GM19452 (cell line): ENCODE results near the gene THOP1.
A peak's percentile ranks its signal among the peaks of the same experiment; 100 is the strongest.
"Not testable (repeated sequence)": the region's sequence is repeated elsewhere in the genome, so short reads cannot be mapped to it uniquely, and the experiment has no call there.

ENCODE experiments used
- ATAC-seq: cut with Tn5 transposase; IDR thresholded peaks from one replicate; pipeline ENCODE4 v1.9.1; 2021; ENCODE audit not compliant: unreplicated experiment

Gene THOP1

DNA sequence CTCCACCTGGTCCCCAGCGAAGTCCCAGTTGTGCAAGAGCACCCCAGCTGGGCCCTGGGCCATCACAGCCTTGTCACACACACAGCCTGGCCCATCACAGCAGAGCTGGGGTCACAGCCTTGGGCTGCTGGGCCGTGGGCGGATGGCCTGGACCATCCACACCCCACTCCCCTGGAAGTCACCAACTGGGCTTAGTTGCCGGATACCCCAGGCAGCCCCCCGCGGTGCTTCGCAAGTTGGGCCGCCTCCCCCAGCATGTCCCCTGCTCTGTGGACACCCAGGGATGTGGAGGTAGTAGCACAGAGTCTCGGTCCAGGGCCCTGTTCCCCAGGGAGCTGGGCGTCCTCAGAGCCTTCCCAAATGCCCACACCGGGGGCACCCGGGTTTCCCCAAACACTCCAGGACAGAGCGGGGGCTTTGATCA lies 29.9 kb downstream of the THOP1 start:
- ATAC-seq: no peak

DNA sequence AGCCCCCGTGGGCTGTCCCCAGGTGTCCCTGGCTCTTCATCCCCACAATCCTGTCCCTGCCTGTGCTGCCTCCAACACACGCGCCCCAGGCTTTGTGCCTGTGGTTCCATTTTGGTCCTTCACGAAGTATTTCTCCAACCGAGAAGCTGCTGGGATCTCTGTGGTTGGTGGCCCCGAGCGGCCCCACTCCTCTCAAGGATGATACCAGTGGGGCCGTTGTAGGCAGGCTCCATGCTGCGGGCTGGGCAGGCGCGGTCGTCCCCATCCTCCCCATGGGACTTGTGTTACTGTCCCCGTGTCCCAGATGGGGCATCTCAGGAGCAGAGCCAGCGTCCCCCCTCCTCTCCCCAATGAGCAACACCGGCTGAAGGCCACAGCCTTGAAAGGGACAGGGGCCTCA lies 30.6 kb downstream of the THOP1 start:
- ATAC-seq: no peak

DNA sequence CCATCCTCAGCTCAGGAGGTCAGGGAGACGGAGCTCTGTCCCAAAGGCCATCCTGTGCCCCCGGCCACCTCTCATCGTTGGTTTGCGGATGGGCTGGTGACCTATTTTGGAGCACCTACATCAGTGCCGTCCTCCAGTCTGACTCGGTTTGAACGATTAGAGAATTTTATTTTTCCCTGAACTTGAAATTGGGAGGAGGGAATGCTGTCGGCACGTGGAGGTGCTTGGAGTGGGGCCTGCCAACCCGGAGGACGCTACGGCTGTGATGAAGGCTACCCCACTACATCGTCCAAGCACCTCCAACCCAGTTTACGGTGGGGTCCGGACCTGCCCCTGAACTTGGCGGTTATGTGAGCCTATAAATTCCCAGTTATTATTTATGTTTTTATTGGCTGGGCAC lies 31.3 kb downstream of the THOP1 start:
- no peak for ATAC-seq

- ATAC-seq: not testable (repeated sequence)
Observed at GRCh38 chr19:2817237-2817829, 32.0 kb downstream of the THOP1 start.

GRCh38 chr19:2819540-2820111 lies 34.3 kb downstream of the THOP1 start, which contains the start of gene ZNF554:
Gene ZNF554 (plus strand): TSS chr19:2819868. CDS start chr19:2820072, 204 bp downstream.
- peak; percentile 90 for ATAC-seq

DNA sequence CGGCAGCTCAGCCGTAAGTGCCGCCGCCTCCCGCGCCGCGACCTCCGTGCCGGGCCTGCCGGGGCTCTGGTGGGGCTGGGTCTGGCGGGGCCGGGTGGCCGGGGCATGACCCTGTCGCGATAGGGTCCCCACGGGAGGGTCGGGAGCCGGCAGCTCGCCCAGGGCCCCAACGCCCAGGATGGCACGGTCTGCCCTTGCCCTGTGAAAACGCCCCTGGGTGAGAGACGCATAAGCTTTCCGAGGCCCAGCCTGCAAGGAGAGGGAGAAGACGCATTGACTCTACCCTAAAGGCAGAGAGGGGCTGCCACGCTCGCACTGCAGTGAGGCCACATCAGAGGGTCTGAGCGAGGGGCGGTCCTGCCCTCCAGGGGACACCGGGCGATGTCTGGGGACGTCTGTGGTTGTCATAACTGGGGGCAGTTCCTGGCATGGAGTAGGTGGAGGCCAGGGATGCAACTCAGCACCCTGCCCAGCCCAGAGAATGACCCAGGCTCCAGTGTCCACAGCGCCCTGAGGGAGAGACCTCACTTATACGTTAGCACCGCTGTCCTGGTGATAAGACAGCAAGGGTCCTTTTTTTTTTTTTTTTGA lies 34.9 kb downstream of the THOP1 start:
- ATAC-seq: peak; percentile 36

DNA sequence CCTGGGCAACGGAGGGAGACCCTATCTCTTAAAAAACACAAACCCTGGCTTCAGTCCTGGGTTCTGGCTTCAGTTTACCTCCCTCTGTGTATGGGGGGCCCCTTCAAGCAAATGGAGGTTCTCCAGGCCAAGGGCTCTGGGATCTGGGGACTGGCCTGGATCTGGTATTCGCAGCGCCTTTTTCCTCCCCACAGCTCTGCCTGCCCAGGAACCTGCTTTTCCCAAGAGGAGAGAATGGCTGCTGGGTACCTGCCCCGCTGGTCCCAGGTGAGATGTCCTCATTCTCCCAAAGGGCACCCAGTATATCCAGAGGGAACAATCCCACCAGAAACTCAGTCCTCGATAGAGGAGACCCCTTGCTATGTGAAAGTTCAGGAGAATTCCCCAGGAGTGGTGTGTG lies 37.5 kb downstream of the THOP1 start:
- no peak for ATAC-seq

- no peak for ATAC-seq
Observed at GRCh38 chr19:2823646-2824045, 38.3 kb downstream of the THOP1 start.

DNA sequence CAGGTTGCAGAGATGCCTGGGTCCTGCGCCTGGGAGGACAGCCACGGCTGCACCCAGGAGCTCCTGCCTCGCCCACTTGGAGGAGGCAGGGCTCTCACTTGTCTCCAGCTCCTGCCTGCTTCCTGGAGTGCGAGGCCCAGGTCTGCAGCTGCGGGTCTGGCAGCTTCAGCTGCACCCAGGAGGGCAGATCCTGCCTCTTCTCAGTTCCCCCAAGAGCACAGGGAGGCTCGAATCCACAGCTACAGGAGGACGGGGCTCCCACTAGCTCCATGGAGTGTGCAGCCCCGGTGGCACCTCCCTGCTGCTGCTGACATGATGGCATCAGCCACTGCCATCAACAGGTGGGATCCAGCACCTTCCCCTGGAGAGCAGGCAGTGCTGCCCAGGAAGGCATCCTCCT lies 38.8 kb downstream of the THOP1 start:
- ATAC-seq: no peak

DNA sequence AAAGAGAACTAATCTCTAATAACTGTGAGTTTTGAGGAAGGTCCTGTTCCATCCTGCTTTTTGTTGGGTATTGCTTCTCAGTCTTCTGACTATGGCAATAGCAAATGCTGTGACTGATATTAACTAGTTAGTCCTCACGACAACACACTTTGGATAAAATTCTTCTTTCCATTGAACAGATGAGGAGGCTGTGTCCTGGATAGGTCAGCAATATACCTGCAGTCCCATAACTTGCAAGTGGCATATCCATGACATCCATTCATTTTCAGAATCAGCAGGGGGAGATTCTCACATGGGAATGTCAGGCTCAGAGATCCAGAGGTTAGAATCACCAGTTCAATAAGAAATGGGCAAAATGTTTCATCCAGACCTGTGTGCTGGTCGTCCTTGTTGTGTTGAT lies 41.7 kb downstream of the THOP1 start:
- no peak for ATAC-seq

- ATAC-seq: no peak
Observed at GRCh38 chr19:2827840-2828489, 42.7 kb downstream of the THOP1 start.

- ATAC-seq: no peak
Observed at GRCh38 chr19:2834294-2834871, 49.1 kb downstream of the THOP1 start.

- no peak for ATAC-seq
Observed at GRCh38 chr19:2837430-2837829, 52.1 kb downstream of the THOP1 start.

- peak; percentile 85 for ATAC-seq
Observed at GRCh38 chr19:2840794-2841791, 55.8 kb downstream of the THOP1 start, which contains the start of gene ZNF555. Gene ZNF555 (plus strand): TSS chr19:2841475. CDS start chr19:2841573, 98 bp downstream.

DNA sequence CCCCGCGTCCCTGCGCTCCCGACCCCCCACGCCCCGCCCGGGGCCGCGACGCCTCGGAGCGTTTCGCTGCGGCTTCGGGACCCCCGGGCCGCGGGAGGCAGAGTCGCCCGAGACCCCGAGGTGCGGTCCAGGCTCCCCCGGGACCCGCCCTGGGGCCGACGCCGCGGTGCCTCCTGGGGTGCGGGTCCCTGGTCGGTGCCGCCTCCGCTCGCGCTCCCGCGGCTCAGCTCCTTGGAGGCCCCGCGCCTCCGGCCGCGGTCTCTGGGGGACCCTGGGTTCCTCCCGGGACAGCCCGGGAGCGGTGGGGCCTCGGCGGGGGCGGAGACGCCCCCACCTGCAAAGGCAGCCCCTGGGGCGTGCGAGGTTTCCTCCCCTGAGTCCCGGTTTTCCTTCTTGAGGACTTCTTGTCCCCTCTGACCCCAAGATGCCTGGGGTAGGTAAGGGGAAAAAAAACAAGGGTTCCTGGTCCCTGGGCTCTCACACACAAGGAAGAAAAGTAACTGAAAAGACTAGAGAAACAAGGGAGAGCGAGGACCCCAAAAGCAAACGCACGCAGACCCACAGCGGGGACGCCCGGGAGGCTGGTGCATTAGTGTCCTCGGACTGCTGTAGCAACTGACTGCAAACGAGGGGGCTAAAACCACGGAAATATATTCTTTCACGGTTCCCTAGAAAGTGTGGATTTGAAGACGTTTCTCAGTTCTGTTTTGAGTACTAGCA lies 56.7 kb downstream of the THOP1 start:
- ATAC-seq: no peak

DNA sequence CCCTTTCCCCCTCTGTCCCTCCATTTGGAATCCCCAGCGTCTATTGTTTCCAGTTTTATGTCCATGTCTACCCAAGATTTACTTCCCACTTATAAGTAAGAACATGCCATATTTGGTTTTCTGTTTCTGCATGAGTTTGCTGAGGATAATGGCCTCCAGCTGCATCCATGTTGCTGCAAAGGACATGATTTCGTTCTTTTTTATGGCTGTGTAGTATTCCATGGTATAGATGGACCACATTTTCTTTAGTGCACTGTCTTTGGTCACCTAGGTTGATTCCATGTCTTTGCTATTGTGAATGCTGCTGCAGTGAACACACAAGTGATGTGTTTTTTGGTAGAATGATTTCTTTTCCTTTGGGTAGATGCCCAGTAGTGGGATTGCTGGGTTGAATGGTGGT lies 59.8 kb downstream of the THOP1 start:
- ATAC-seq: no peak

GRCh38 chr19:2846180-2846894 lies 61.0 kb downstream of the THOP1 start:
- no peak for ATAC-seq

- ATAC-seq: no peak
Observed at GRCh38 chr19:2847507-2847906, 62.2 kb downstream of the THOP1 start.

DNA sequence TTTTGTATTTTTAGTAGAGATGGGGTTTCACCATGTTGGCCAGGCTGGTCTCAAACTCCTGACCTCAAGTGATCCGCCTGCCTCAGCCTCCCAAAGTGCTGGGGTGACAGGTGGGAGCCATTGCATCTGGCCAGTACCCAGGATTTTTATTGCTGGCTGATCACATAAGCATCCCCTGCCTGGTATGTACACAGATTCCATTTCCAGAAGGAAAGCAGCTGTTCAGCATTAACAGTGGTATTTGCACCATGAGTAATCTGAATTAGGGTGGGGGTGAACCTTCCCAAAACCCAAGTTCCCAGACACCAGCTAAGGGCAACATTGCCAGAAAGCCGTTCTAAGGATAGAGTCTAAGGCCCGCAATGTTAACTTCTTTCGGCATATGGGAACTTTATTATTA lies 63.3 kb downstream of the THOP1 start:
- ATAC-seq: no peak
